Calu3 (cell line): Measurements from ENCODE around the gene MIPOL1. TPM values are rescaled to one million over a fixed set of nuclear protein-coding genes. Genes with fewer than 3 reads are reported as not detected.

Experiments used
- BruUV-seq: library from RNA; stranded (reverse); fragments of 400-500 nt; replicated peaks from 2 replicates; lab custom pipeline; 2021; lab: Mats Ljungman, UMichigan
- CTCF ChIA-PET: fragments of 300-600 bp; sonication (Branson Sonifier 250); formaldehyde crosslinking; loops from one replicate; lab custom pipeline; 2022; ENCODE audit warnings: antibody characterized with exemption; lab: Charles Lee
- DNase-seq: peaks from one replicate; pipeline ENCODE4 v3.0.0; 2022
- H3K27ac Mint-ChIP-seq: one replicate; pipeline ENCODE4 v1.8.0; 2022; ENCODE audit warnings: mixed read lengths; ENCODE audit not compliant: unreplicated experiment
- H3K27me3 Mint-ChIP-seq: one replicate; pipeline ENCODE4 v1.8.0; 2022; ENCODE audit warnings: mixed read lengths; ENCODE audit not compliant: unreplicated experiment
- H3K36me3 Mint-ChIP-seq: one replicate; pipeline ENCODE4 v1.8.0; 2022; ENCODE audit warnings: mild to moderate bottlenecking, moderate library complexity, mixed read lengths; ENCODE audit not compliant: insufficient read depth, unreplicated experiment
- H3K4me1 Mint-ChIP-seq: one replicate; pipeline ENCODE4 v1.8.0; 2022; ENCODE audit warnings: mild to moderate bottlenecking, low read depth, mixed read lengths; ENCODE audit not compliant: unreplicated experiment
- H3K4me3 Mint-ChIP-seq: one replicate; pipeline ENCODE4 v1.8.0; 2022; ENCODE audit warnings: mild to moderate bottlenecking, low read depth, moderate library complexity, mixed read lengths; ENCODE audit not compliant: unreplicated experiment
- H3K9me3 Mint-ChIP-seq: one replicate; pipeline ENCODE4 v1.8.0; 2022; ENCODE audit warnings: low read depth, mixed read lengths; ENCODE audit not compliant: unreplicated experiment
- intact Hi-C: fragments of 100-400 bp; cut with micrococcal nuclease; formaldehyde crosslinking; loops from one replicate; pipeline ENCODE4 v1.10.0; 2022; ENCODE audit not compliant: unreplicated experiment
- total RNA-seq: library from RNA; stranded (reverse); gene quantifications from 2 replicates; pipeline ENCODE4 v1.2.3, GENCODE V29; 2022
- TF ChIP-seq, protein P1 (sequence below): fragments of 200-600 bp; IDR thresholded peaks from one replicate; pipeline ENCODE4 v1.8.0; 2022; ENCODE audit warnings: antibody characterized with exemption; ENCODE audit not compliant: unreplicated experiment

Gene MIPOL1
- total RNA-seq, 1 experiment from 2014 or later, result 27.2 TPM

DNA sequence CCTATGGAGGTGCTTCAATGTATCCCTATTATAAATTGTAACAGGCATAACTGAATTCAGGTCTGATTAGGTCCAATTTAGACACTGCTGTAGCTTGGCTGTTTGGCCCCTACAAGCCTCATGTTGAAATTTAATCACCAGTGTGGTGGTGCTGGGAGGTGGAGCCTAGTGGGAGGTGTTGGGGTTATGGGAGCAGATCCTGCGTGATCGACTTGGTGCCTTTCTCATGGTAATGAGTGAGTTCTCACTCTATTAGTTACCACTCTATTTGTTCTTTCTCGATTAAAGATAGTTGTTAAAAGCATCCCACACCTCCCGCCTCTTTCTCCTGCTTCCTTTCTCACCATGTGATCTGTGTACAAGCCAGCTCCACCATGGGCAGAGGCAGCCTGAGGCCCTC lies 275.2 kb downstream of the MIPOL1 start:
- no TSS peak for BruUV-seq
- H3K4me3 Mint-ChIP-seq, result no peak overlapping the region
- H3K27me3 Mint-ChIP-seq, result no peaks in the 10 kb centered on the region
- peaks cover 10% of the 10 kb centered on the region for H3K4me1 Mint-ChIP-seq
- no peak overlapping the region for H3K27ac Mint-ChIP-seq
- CTCF ChIA-PET, result no interaction called here
- TF ChIP-seq, protein P1, sequence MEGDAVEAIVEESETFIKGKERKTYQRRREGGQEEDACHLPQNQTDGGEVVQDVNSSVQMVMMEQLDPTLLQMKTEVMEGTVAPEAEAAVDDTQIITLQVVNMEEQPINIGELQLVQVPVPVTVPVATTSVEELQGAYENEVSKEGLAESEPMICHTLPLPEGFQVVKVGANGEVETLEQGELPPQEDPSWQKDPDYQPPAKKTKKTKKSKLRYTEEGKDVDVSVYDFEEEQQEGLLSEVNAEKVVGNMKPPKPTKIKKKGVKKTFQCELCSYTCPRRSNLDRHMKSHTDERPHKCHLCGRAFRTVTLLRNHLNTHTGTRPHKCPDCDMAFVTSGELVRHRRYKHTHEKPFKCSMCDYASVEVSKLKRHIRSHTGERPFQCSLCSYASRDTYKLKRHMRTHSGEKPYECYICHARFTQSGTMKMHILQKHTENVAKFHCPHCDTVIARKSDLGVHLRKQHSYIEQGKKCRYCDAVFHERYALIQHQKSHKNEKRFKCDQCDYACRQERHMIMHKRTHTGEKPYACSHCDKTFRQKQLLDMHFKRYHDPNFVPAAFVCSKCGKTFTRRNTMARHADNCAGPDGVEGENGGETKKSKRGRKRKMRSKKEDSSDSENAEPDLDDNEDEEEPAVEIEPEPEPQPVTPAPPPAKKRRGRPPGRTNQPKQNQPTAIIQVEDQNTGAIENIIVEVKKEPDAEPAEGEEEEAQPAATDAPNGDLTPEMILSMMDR, result no peak
- no peak for DNase-seq
- intact Hi-C loops, result no loop called here
- peaks cover 6% of the 10 kb centered on the region for H3K9me3 Mint-ChIP-seq
- no peaks in the 10 kb centered on the region for H3K36me3 Mint-ChIP-seq

DNA sequence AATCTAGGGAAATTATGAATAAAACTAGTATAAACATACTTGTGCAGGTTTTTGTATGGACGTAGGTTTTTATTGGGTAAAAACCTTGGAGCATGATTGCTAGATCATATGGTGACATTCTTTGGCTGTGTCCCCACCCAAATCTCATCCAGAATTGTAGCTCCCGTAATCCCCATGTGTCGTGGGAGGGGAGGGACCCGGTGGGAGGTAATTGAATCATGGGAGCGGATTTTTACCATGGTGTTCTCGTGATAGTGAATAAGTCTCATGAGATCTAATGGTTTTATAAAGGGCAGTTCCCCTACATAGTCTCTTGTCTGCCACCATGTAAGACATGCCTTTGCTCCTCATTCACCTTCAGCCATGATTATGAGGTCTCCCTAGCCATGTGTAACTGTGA lies 276.5 kb downstream of the MIPOL1 start:
- H3K27me3 Mint-ChIP-seq, result no peaks in the 10 kb centered on the region
- no peak overlapping the region for H3K27ac Mint-ChIP-seq
- no peaks in the 10 kb centered on the region for H3K36me3 Mint-ChIP-seq
- intact Hi-C loops, result no loop called here
- CTCF ChIA-PET, result no interaction called here
- BruUV-seq, result no TSS peak
- H3K9me3 Mint-ChIP-seq, result peaks cover 2% of the 10 kb centered on the region
- TF ChIP-seq, protein P1, result no peak
- no peak overlapping the region for H3K4me3 Mint-ChIP-seq
- DNase-seq, result no peak
- H3K4me1 Mint-ChIP-seq, result peaks cover under 1% of the 10 kb centered on the region

DNA sequence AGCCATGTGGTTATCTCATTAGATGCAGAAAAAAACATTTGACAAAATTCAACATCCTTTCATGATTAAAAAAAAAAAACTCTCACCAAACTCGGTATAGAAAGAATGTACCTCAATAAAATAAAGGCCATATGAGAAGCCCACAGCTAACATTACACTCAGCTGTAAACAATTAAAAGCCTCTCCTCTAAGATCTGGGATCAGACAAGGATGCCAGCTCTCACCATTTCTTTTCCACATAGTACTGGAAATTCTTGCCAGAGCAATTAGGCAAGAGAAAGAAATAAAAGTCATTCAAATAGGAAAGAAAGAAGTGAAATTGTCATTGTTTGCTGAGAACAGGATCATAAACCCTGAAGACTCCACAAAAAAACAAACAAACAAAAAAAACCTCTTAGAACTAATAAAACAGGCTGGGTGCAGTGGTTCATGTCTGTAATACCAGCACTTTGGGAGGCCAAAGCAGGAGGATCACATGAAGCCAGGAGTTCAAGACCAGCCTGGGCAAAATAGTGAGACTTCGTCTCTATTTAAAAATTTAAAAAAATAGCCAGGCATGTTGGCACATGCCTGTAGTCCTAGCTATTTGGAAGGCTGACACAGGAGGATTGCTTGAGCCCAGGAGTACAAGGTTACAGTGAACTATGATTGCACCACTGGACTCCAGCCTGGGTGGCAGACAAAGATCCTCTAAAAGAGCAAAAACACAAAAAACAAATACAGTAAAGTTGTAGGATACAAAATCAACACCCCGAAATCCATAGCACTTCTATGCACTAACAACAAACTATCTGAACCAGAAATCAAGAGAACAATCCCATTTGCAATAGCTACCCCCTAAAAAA lies 282.9 kb downstream of the MIPOL1 start:
- no peaks in the 10 kb centered on the region for H3K27me3 Mint-ChIP-seq
- CTCF ChIA-PET, result no interaction called here
- H3K4me3 Mint-ChIP-seq, result no peak overlapping the region
- H3K27ac Mint-ChIP-seq, result no peak overlapping the region
- TF ChIP-seq, protein P1, result no peak
- no peaks in the 10 kb centered on the region for H3K4me1 Mint-ChIP-seq
- no peak for DNase-seq
- intact Hi-C loops, result no loop called here
- no peaks in the 10 kb centered on the region for H3K36me3 Mint-ChIP-seq
- no TSS peak for BruUV-seq
- H3K9me3 Mint-ChIP-seq, result peaks cover 3% of the 10 kb centered on the region

DNA sequence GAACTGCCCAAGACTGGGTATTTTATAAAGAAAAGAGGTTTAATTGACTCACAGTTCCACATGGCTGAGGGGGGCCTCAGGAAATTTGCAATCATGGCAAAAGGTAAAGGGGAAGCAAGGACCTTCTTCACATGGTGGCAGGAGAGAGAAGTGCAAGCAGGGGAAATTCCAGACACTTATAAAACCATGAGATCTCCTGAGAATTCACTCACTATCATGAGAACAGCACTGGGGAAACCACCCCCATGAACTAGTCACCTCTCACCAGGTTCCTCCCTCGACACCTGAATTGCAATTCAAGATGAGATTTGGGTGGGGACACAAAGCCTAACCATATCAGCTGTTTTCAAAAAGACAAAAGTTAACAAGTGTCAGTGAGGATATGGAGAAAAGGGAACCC lies 284.7 kb downstream of the MIPOL1 start:
- no peaks in the 10 kb centered on the region for H3K27me3 Mint-ChIP-seq
- no peaks in the 10 kb centered on the region for H3K4me1 Mint-ChIP-seq
- H3K9me3 Mint-ChIP-seq, result peaks cover 2% of the 10 kb centered on the region
- no peak for DNase-seq
- H3K4me3 Mint-ChIP-seq, result no peak overlapping the region
- no TSS peak for BruUV-seq
- TF ChIP-seq, protein P1, result no peak
- CTCF ChIA-PET, result no interaction called here
- intact Hi-C loops, result no loop called here
- H3K36me3 Mint-ChIP-seq, result no peaks in the 10 kb centered on the region
- H3K27ac Mint-ChIP-seq, result no peak overlapping the region
